ENCODE data around the gene RXRA. TPM values are rescaled to one million over a fixed set of nuclear protein-coding genes. Genes with fewer than 3 reads are reported as not detected.

RXRA gene
- total and polyA plus RNA-seq, 4 donors: 41.5 to 116 (median 74.1) TPM

DNA sequence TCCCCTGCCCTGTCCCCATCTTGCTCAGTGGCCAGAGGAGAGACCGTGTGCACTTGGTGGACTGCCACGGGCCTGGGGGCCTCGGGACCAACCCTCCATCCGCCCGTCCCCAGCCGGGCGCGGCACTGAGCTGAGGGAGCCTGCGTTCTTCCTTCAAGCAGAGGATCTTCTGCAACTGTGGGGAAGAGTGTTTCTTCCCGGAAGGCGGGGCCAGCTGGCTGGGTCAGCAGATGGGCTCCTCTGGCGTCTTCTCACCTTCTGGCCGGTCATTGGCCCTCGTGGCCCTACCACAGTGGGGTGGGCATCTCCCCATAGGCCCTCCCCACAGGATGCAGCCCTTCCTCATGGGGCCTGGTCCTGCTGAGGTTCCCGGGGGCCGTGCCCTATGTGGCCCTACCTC lies 17.4 kb downstream of the RXRA start:
- 61% methylated on average over 16 of the region's 16 CpGs for WGBS
- Histone ChIP-seq H3K4me3 (ENCODE audit: low read depth in 1 of 3, low read length in 3 of 3) (no peak overlapping the region), H3K9me3 (ENCODE audit: control insufficient read depth in 4 of 4, low read length in 3 of 4) (no peaks in the 10 kb centered on the region), H3K36me3 (ENCODE audit: control insufficient read depth in 4 of 4, insufficient read depth in 3 of 4, low read depth in 1 of 4, low read length in 3 of 4) (no peaks in the 10 kb centered on the region), H3K9ac (ENCODE audit: low read depth in 1 of 2, low read length in 2 of 2) (no peak overlapping the region), H3K27ac (ENCODE audit: low read depth in 1 of 2, low read length in 2 of 2) (peak overlapping the region; percentile 42 to 72), H3K27me3 (ENCODE audit: control insufficient read depth in 4 of 4, insufficient read depth in 4 of 4, low read length in 3 of 4) (no peaks in the 10 kb centered on the region), H3K4me1 (ENCODE audit: control insufficient read depth in 4 of 4, insufficient read depth in 4 of 4, low read length in 3 of 4) (peaks cover 60 to 100% (median 95%) of the 10 kb centered on the region in 4 donors)
- no peak for DNase-seq (ENCODE audit: low spot score)
- TF ChIP-seq, protein P1, sequence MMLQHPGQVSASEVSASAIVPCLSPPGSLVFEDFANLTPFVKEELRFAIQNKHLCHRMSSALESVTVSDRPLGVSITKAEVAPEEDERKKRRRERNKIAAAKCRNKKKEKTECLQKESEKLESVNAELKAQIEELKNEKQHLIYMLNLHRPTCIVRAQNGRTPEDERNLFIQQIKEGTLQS (IDR thresholded peaks at IDR 0.05): no peak
- TF ChIP-seq FOXA1 (IDR thresholded peaks at IDR 0.05) (no peak), GABPA (IDR thresholded peaks at IDR 0.05 in 1 of 2, conservative IDR thresholded peaks at IDR 0.05 in 1 of 2) (no peak), FOXA2 (IDR thresholded peaks at IDR 0.05) (no peak), TAF1 (conservative IDR thresholded peaks at IDR 0.05) (no peak), RXRA (IDR thresholded peaks at IDR 0.05) (no peak), SP1 (IDR thresholded peaks at IDR 0.05) (no peak), JUND (IDR thresholded peaks at IDR 0.05) (no peak), RAD21 (IDR thresholded peaks at IDR 0.05) (no peak), HNF4A (conservative IDR thresholded peaks at IDR 0.05) (no peak), YY1 (IDR thresholded peaks at IDR 0.05) (no peak), NR2F2 (IDR thresholded peaks at IDR 0.05) (no peak), HNF4G (IDR thresholded peaks at IDR 0.05) (no peak), EGR1 (IDR thresholded peaks at IDR 0.05; ENCODE audit: low read depth in 2 of 2) (no peak)
- TF ChIP-seq, protein P2, sequence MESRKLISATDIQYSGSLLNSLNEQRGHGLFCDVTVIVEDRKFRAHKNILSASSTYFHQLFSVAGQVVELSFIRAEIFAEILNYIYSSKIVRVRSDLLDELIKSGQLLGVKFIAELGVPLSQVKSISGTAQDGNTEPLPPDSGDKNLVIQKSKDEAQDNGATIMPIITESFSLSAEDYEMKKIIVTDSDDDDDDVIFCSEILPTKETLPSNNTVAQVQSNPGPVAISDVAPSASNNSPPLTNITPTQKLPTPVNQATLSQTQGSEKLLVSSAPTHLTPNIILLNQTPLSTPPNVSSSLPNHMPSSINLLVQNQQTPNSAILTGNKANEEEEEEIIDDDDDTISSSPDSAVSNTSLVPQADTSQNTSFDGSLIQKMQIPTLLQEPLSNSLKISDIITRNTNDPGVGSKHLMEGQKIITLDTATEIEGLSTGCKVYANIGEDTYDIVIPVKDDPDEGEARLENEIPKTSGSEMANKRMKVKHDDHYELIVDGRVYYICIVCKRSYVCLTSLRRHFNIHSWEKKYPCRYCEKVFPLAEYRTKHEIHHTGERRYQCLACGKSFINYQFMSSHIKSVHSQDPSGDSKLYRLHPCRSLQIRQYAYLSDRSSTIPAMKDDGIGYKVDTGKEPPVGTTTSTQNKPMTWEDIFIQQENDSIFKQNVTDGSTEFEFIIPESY (IDR thresholded peaks at IDR 0.05): no peak
- TF ChIP-seq, protein P3, sequence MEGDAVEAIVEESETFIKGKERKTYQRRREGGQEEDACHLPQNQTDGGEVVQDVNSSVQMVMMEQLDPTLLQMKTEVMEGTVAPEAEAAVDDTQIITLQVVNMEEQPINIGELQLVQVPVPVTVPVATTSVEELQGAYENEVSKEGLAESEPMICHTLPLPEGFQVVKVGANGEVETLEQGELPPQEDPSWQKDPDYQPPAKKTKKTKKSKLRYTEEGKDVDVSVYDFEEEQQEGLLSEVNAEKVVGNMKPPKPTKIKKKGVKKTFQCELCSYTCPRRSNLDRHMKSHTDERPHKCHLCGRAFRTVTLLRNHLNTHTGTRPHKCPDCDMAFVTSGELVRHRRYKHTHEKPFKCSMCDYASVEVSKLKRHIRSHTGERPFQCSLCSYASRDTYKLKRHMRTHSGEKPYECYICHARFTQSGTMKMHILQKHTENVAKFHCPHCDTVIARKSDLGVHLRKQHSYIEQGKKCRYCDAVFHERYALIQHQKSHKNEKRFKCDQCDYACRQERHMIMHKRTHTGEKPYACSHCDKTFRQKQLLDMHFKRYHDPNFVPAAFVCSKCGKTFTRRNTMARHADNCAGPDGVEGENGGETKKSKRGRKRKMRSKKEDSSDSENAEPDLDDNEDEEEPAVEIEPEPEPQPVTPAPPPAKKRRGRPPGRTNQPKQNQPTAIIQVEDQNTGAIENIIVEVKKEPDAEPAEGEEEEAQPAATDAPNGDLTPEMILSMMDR (IDR thresholded peaks at IDR 0.05; ENCODE audit: low read depth, low read length, missing input control): no peak
- TF ChIP-seq, protein P4, sequence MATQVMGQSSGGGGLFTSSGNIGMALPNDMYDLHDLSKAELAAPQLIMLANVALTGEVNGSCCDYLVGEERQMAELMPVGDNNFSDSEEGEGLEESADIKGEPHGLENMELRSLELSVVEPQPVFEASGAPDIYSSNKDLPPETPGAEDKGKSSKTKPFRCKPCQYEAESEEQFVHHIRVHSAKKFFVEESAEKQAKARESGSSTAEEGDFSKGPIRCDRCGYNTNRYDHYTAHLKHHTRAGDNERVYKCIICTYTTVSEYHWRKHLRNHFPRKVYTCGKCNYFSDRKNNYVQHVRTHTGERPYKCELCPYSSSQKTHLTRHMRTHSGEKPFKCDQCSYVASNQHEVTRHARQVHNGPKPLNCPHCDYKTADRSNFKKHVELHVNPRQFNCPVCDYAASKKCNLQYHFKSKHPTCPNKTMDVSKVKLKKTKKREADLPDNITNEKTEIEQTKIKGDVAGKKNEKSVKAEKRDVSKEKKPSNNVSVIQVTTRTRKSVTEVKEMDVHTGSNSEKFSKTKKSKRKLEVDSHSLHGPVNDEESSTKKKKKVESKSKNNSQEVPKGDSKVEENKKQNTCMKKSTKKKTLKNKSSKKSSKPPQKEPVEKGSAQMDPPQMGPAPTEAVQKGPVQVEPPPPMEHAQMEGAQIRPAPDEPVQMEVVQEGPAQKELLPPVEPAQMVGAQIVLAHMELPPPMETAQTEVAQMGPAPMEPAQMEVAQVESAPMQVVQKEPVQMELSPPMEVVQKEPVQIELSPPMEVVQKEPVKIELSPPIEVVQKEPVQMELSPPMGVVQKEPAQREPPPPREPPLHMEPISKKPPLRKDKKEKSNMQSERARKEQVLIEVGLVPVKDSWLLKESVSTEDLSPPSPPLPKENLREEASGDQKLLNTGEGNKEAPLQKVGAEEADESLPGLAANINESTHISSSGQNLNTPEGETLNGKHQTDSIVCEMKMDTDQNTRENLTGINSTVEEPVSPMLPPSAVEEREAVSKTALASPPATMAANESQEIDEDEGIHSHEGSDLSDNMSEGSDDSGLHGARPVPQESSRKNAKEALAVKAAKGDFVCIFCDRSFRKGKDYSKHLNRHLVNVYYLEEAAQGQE (IDR thresholded peaks at IDR 0.05): no peak
- TF ChIP-seq, protein P5, sequence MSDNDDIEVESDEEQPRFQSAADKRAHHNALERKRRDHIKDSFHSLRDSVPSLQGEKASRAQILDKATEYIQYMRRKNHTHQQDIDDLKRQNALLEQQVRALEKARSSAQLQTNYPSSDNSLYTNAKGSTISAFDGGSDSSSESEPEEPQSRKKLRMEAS (IDR thresholded peaks at IDR 0.05): no peak
